ENCODE data around the gene SH3BP4.

DNA sequence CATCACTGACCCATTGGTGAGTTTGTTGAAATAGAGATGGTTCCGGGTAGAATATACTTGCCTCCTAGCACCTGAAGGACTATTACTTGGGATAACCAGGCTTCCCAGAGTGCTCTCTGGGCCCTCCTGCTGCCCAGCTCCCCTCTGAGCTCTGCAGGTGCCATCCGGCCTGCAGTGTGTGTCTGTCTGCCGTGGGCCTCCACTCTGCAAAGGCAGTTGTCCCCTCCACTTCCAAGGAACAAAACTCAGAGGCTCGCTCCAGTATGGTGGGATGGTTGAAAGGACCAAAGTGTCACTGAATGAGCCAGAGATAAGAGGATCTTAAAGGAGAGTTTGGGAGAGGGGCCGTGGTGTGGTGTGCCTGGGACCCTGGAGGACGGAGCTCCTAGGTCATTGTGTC lies 57.3 kb downstream of the SH3BP4 start:
- TF ChIP-seq CTCF (IDR thresholded peaks at IDR 0.05) (no peak), POLR2A (IDR thresholded peaks at IDR 0.05) (no peak)

Data from esophagus squamous epithelium (tissue), 4 donors.